ENCODE measurements around the gene NT5E.

DNA sequence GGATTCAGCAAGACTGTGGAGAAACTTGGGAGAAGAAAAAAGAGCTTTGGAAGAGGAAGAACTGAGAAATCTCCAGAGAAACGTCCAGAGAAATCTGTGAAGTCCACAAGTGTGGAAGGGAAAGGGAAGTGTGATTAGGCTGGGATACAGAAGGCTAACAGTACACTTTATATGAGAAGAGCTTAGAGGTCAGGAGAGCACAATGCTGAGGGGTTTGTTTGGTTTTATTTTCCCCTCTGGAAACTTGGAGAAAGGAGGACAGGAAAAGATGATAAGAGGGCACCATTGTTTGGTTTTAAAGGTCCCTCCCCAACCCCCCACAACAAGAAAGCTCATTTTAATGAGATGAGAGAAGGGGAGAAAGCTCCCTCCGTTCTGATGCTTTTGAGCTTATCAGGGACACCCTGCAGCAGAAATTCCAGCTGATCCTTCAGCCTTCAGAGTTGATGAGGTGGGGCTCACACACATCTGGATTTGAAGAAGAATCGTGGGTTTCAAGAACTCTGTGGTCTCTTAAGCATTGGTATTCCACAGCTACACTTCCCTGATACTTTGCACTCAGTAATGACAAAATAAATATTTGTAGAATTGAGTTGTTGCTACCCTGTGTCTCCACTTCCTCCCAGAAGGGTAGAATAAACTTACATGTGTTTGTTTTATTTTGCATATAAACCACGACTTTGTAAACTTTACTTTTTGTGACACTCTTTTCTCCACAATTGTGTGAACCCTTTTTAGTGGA, 1.9 kb downstream of the NT5E start:
- no peak for TF ChIP-seq ZNF565 (CRISPR knock-in tag; conservative IDR thresholded peaks at IDR 0.05; ENCODE audit: low read depth)
- no peak for TF ChIP-seq ZNF8 (CRISPR knock-in tag; IDR thresholded peaks at IDR 0.05)
- TF ChIP-seq, protein P1, sequence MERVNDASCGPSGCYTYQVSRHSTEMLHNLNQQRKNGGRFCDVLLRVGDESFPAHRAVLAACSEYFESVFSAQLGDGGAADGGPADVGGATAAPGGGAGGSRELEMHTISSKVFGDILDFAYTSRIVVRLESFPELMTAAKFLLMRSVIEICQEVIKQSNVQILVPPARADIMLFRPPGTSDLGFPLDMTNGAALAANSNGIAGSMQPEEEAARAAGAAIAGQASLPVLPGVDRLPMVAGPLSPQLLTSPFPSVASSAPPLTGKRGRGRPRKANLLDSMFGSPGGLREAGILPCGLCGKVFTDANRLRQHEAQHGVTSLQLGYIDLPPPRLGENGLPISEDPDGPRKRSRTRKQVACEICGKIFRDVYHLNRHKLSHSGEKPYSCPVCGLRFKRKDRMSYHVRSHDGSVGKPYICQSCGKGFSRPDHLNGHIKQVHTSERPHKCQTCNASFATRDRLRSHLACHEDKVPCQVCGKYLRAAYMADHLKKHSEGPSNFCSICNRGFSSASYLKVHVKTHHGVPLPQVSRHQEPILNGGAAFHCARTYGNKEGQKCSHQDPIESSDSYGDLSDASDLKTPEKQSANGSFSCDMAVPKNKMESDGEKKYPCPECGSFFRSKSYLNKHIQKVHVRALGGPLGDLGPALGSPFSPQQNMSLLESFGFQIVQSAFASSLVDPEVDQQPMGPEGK (CRISPR knock-in tag; IDR thresholded peaks at IDR 0.05; ENCODE audit: borderline replicate concordance): no peak
- no peak for TF ChIP-seq SNAI2 (CRISPR knock-in tag; IDR thresholded peaks at IDR 0.05)
- no peak for TF ChIP-seq BACH2 (CRISPR knock-in tag; IDR thresholded peaks at IDR 0.05; ENCODE audit: borderline replicate concordance)
